Esophagus squamous epithelium (tissue), 4 donors: ENCODE results near the gene CNTN4.

Source experiments
- POLR2A ChIP-seq, 4 donors: fragments of 450-650 bp; IDR thresholded peaks; one replicate each; pipeline ENCODE4 v1.6.1; 2017; ENCODE audit warnings: antibody characterized with exemption in 4 of 4, mild to moderate bottlenecking in 4 of 4, moderate library complexity in 3 of 4
- TF ChIP-seq, protein P1 (sequence below), 6 experiments: fragments of 450-650 bp in 4 of 6; fragments of 200-600 bp in 2 of 6; sonication (generic) in 2 of 6; IDR thresholded peaks; one replicate each; pipeline ENCODE4 v1.5.1; 2016 to 2019; ENCODE audit warnings: antibody characterized with exemption in 6 of 6, mild to moderate bottlenecking in 4 of 6, moderate library complexity in 4 of 6

DNA sequence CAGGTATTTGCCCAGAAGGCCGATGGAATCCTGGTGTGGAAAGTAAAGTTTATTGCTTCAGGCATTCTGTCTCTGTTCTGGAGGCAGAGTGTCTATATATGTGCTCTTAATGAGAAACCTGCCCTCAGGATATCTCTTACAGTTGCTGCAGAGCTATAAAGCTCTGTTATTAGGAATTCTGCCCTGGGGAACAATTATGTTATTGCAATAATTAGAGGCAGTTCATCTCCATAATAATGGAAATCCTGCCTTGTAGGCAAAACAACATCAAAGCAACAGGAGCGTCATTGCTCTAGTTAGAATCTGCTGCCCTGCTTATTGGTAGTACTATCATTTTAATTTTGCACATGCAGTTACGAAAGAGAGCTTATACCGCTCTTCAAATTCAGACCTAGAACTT is 835.9 kb downstream of the CNTN4 start:
- TF ChIP-seq, protein P1, sequence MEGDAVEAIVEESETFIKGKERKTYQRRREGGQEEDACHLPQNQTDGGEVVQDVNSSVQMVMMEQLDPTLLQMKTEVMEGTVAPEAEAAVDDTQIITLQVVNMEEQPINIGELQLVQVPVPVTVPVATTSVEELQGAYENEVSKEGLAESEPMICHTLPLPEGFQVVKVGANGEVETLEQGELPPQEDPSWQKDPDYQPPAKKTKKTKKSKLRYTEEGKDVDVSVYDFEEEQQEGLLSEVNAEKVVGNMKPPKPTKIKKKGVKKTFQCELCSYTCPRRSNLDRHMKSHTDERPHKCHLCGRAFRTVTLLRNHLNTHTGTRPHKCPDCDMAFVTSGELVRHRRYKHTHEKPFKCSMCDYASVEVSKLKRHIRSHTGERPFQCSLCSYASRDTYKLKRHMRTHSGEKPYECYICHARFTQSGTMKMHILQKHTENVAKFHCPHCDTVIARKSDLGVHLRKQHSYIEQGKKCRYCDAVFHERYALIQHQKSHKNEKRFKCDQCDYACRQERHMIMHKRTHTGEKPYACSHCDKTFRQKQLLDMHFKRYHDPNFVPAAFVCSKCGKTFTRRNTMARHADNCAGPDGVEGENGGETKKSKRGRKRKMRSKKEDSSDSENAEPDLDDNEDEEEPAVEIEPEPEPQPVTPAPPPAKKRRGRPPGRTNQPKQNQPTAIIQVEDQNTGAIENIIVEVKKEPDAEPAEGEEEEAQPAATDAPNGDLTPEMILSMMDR (IDR thresholded peaks at IDR 0.05): no peak
- no peak for TF ChIP-seq POLR2A (IDR thresholded peaks at IDR 0.05)
